H1 (cell line): ENCODE measurements around the gene VTN.

Experiments used
- POLR2A ChIP-seq, 2 experiments: IDR thresholded peaks; 1 replicate in 1 of 2; 2 replicates in 1 of 2; pipeline ENCODE4 v1.6.1; 2011; ENCODE audit warnings: low read depth in 2 of 2, low read length in 2 of 2, mild to moderate bottlenecking in 2 of 2; ENCODE audit errors: control extremely low read depth in 1 of 2
- RBBP5 ChIP-seq: IDR thresholded peaks from 2 replicates; pipeline ENCODE4 v1.7.1; 2012; ENCODE audit warnings: low read depth, mild to moderate bottlenecking, inconsistent platforms, low read length, moderate library complexity, borderline replicate concordance

- TF ChIP-seq POLR2A (IDR thresholded peaks at IDR 0.05; ENCODE audit: control extremely low read depth in 1 of 2, low read depth in 2 of 2, low read length in 2 of 2), result no peak
- TF ChIP-seq RBBP5, result no peak
These were observed 28.3 kb upstream of the VTN start for GRCh38 chr17:28398280-28398981.
